ENCODE data around the gene TAF12.

DNA sequence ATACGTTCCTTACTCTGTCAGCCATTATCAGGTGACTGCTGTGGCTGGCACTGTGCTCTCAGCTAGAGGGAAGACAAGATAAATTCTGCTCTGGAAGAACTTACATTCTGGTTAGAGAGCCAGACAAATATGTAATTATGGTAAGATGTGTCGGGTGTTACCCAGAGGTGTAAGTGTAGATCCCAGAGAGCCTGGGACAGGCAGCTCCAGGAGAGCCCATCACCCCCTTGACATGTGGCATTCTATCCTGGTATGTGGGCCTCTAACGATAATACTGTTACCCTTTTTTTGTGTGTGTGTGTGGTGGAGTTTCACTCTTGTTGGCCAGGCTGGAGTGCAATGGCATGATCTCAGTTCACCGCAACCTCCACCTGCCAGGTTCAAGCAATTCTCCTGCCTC is 71.0 kb downstream of the TAF12 start:
- TF ChIP-seq, protein P1, sequence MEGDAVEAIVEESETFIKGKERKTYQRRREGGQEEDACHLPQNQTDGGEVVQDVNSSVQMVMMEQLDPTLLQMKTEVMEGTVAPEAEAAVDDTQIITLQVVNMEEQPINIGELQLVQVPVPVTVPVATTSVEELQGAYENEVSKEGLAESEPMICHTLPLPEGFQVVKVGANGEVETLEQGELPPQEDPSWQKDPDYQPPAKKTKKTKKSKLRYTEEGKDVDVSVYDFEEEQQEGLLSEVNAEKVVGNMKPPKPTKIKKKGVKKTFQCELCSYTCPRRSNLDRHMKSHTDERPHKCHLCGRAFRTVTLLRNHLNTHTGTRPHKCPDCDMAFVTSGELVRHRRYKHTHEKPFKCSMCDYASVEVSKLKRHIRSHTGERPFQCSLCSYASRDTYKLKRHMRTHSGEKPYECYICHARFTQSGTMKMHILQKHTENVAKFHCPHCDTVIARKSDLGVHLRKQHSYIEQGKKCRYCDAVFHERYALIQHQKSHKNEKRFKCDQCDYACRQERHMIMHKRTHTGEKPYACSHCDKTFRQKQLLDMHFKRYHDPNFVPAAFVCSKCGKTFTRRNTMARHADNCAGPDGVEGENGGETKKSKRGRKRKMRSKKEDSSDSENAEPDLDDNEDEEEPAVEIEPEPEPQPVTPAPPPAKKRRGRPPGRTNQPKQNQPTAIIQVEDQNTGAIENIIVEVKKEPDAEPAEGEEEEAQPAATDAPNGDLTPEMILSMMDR (conservative IDR thresholded peaks at IDR 0.05; ENCODE audit: low read depth, low read length): no peak
- no peak for TF ChIP-seq EZH2 (IDR thresholded peaks at IDR 0.05; ENCODE audit: borderline replicate concordance, low read depth, low read length, poor library complexity, severe bottlenecking)

Data from A673 (cell line).